Heart right ventricle (tissue), 16 donors: ENCODE measurements around the gene RAB11FIP5. TPM values are rescaled to one million over a fixed set of nuclear protein-coding genes. Genes with fewer than 3 reads are reported as not detected.

Source experiments
- ATAC-seq, 8 donors: fragments of 200-7000 bp; cut with Tn5 transposase; one replicate each; pipeline ENCODE4 v1.9.1; 2020; ENCODE audit warnings: mild to moderate bottlenecking in 8 of 8, moderate library complexity in 8 of 8, moderate number of reproducible peaks in 1 of 8
- DNase-seq, 2 donors: peaks; one replicate each; pipeline ENCODE4 v3.0.0-alpha.2; 2020
- H3K27ac ChIP-seq, 10 donors: fragments of 200-600 bp; sonication (generic) in 2 of 10; one replicate each; pipeline versions ENCODE4 v1.5.0 to v1.8.0; 2020 to 2022; ENCODE audit warnings: mild to moderate bottlenecking in 3 of 10
- H3K27me3 ChIP-seq, 7 donors: fragments of 200-600 bp; one replicate each; pipeline ENCODE4 v1.8.0; 2021 to 2022; ENCODE audit warnings: mild to moderate bottlenecking in 2 of 7
- H3K36me3 ChIP-seq, 9 donors: fragments of 200-600 bp; sonication (generic) in 1 of 9; one replicate each; pipeline versions ENCODE4 v1.5.0 to v1.8.0; 2020 to 2022; ENCODE audit warnings: mild to moderate bottlenecking in 2 of 9
- H3K4me1 ChIP-seq, 9 donors: fragments of 200-600 bp; sonication (generic) in 1 of 9; one replicate each; pipeline versions ENCODE4 v1.5.0 to v1.8.0; 2020 to 2022; ENCODE audit warnings: mild to moderate bottlenecking in 4 of 9
- H3K4me3 ChIP-seq, 10 donors: fragments of 200-600 bp; sonication (generic) in 2 of 10; one replicate each; pipeline versions ENCODE4 v1.5.0 to v1.8.0; 2020 to 2022; ENCODE audit warnings: mild to moderate bottlenecking in 7 of 10, moderate library complexity in 2 of 10
- H3K9me3 ChIP-seq, 11 donors: fragments of 200-600 bp in 10 of 11; sonication (generic) in 2 of 11; one replicate each; pipeline versions ENCODE4 v1.5.0 to v1.8.0; 2013 to 2022; ENCODE audit warnings: mild to moderate bottlenecking in 2 of 11, control low read depth in 1 of 11, moderate library complexity in 1 of 11
- CTCF ChIP-seq, 9 donors: fragments of 200-600 bp; sonication (generic) in 2 of 9; IDR thresholded peaks; one replicate each; pipeline versions ENCODE4 v1.5.0 to v1.8.0; 2021 to 2022; ENCODE audit warnings: antibody characterized with exemption in 9 of 9, mild to moderate bottlenecking in 5 of 9, moderate library complexity in 1 of 9
- WGBS, 2 donors: extraction: QIAGEN DNeasy Blood & Tissue Kit; methylation state at CpG; one replicate each; pipeline ENCODE4 v1.1.7; 2013; ENCODE audit warnings: inconsistent platforms in 1 of 2; 5-methylcytosine and 5-hydroxymethylcytosine counted together
- intact Hi-C, 10 donors: fragments of 100-400 bp; cut with DNase I; formaldehyde crosslinking; loops; one replicate each; pipeline versions ENCODE4 v1.11.1 to v1.14.2; 2022
- polyA plus RNA-seq, 2 donors: library from polyadenylated mRNA; stranded (reverse); fragments of 200-250 nt; gene quantifications; one replicate each; pipeline ENCODE4 v1.2.3, GENCODE V29; 2013
- total RNA-seq, 10 donors: library from RNA; stranded (reverse); fragmentation: NEBNext Ultra II Directional in 3 of 10; extraction: Animal tissue kit (Norgen Biotek cat#: 25700) in 3 of 10; gene quantifications; one replicate each; pipeline versions ENCODE4 v1.2.1 to v1.2.4, GENCODE V29; 2021 to 2023
- donor health status: Arrhythmogenic right ventricular cardiomyopathy.
- donor health status: ischemic (EF 13 %, LVEDD 7.1; RV severe dilation, severe dysfunction).
- donor health status: healthy with polysubstance abuse.
- donor health status: DM: no; HTN: yes; CAD: no.
- donor health status: DM: no; HTN: no; CAD: no.
- donor health status: ischemic (EF 25% LVEDD 6.9; RV normal size, moderate dysfunction).
- donor health status: ischemic (EF 25% LVEDD 5.7; RV mildly dilated, moderate dysfunction).
- donor health status: healthy.
- donor health status: DM: yes; HTN: yes; CAD: no.
- donor health status: Ischemic cardiomyopathy.
- donor health status: ischemic (EF 35%, LVEDD 5.7; RV mildly dilated, moderate dysfunction).
- donor health status: nonischemic (EF 11% LVEDD 7.7; RV severe dilation, severe dysfunction).
- donor health status: DM: yes; HTN: yes; CAD: no.
- donor health status: PGD.
- donor health status: ischemic (EF 29% LVEDD 5.4; RV normal size, mild dysfunction).
- donor health status: nonischemic (EF 23%, LVEDD 6.1; RV moderate dilation, normal function).

The RAB11FIP5 gene
- total and polyA plus RNA-seq, 12 donors = 6.8 to 30.4 (median 22.3) TPM

GRCh38 chr2:73107211-73107926, 5.4 kb downstream of the RAB11FIP5 start:
- Histone ChIP-seq H3K9me3 (no peaks in the 10 kb centered on the region), H3K4me1 (peaks cover 25 to 89% (median 58%) of the 10 kb centered on the region in 9 donors), H3K27me3 (peaks cover 0 to 20% (median 0%) of the 10 kb centered on the region in 7 donors), H3K27ac (peak overlapping the region in 8 of 10 donors; percentile 27 to 74 (median 56)), H3K36me3 (no peaks in the 10 kb centered on the region), H3K4me3 (no peak overlapping the region)
- no peak for TF ChIP-seq CTCF (IDR thresholded peaks at IDR 0.05)
- intact Hi-C loops = no loop called here
- WGBS, 2 donors = 49 to 51% methylated on average over 12 of the region's 12 CpGs
- DNase-seq (peak in 1 of 2 donors; percentile 45), ATAC-seq (peak; percentile 23 to 81 (median 58))

GRCh38 chr2:73106791-73107190, 6.0 kb downstream of the RAB11FIP5 start:
- Histone ChIP-seq H3K9me3 (no peaks in the 10 kb centered on the region), H3K4me3 (no peak overlapping the region), H3K36me3 (no peaks in the 10 kb centered on the region), H3K27me3 (peaks cover 0 to 14% (median 0%) of the 10 kb centered on the region in 7 donors), H3K27ac (peak overlapping the region in 8 of 10 donors; percentile 27 to 74 (median 56)), H3K4me1 (peaks cover 25 to 90% (median 58%) of the 10 kb centered on the region in 9 donors)
- ATAC-seq (no peak), DNase-seq (no peak)
- TF ChIP-seq CTCF (IDR thresholded peaks at IDR 0.05) = no peak
- WGBS, 2 donors = 74 to 94% methylated on average over 3 of the region's 3 CpGs
- intact Hi-C loops = no loop called here

- Histone ChIP-seq H3K27me3 (peaks cover 0 to 2% (median 0%) of the 10 kb centered on the region in 7 donors), H3K36me3 (no peaks in the 10 kb centered on the region), H3K9me3 (no peaks in the 10 kb centered on the region), H3K4me1 (peaks cover 17 to 79% (median 48%) of the 10 kb centered on the region in 9 donors), H3K4me3 (no peak overlapping the region), H3K27ac (no peak overlapping the region)
- DNase-seq (no peak), ATAC-seq (no peak)
- intact Hi-C loops = no loop called here
- no peak for TF ChIP-seq CTCF (IDR thresholded peaks at IDR 0.05)
- WGBS, 2 donors = 96 to 98% methylated on average over 2 of the region's 2 CpGs
Observed at GRCh38 chr2:73105511-73105971, 7.2 kb downstream of the RAB11FIP5 start.

GRCh38 chr2:73104933-73105332, 7.8 kb downstream of the RAB11FIP5 start:
- no peaks in the 10 kb centered on the region for H3K36me3 ChIP-seq
- no peak for DNase-seq
- no peaks in the 10 kb centered on the region for H3K27me3 ChIP-seq
- H3K27ac ChIP-seq = no peak overlapping the region
- H3K4me3 ChIP-seq = no peak overlapping the region
- H3K9me3 ChIP-seq = no peaks in the 10 kb centered on the region
- intact Hi-C loops = no loop called here
- H3K4me1 ChIP-seq = peaks cover 14 to 73% (median 41%) of the 10 kb centered on the region in 9 donors
- TF ChIP-seq CTCF (IDR thresholded peaks at IDR 0.05) = no peak
- WGBS, 2 donors = 84 to 92% methylated on average over 3 of the region's 3 CpGs
- no peak for ATAC-seq
